Kidney (tissue), 14 donors: ENCODE data around the gene MKRN1. TPM values are rescaled to one million over a fixed set of nuclear protein-coding genes. Genes with fewer than 3 reads are reported as not detected.

Source experiments
- DNase-seq, 5 donors: peaks; one replicate each; pipeline ENCODE4 v3.0.0-alpha.2; 2013 to 2020
- FAIRE-seq: peaks from 2 replicates; lab custom pipeline; 2012; peaks lifted over from hg19 to GRCh38; lab: Jason Lieb, UNC
- H3K27ac ChIP-seq, 2 donors: one replicate each; pipeline ENCODE4 v1.7.0; 2013; ENCODE audit warnings: low read depth in 2 of 2, low read length in 2 of 2, inconsistent platforms in 1 of 2
- H3K27me3 ChIP-seq: one replicate; pipeline ENCODE4 v1.7.1; 2013; ENCODE audit warnings: low read length, inconsistent platforms; ENCODE audit not compliant: control insufficient read depth, insufficient read depth
- H3K36me3 ChIP-seq, 3 donors: one replicate each; pipeline versions ENCODE4 v1.7.0 to v1.7.1; 2013; ENCODE audit warnings: low read length in 3 of 3, control low read depth in 1 of 3, inconsistent platforms in 1 of 3; ENCODE audit not compliant: insufficient read depth in 3 of 3, control insufficient read depth in 2 of 3
- H3K4me1 ChIP-seq, 3 donors: one replicate each; pipeline versions ENCODE4 v1.7.0 to v1.7.1; 2013; ENCODE audit warnings: low read length in 3 of 3, inconsistent platforms in 1 of 3, low read depth in 1 of 3; ENCODE audit not compliant: control insufficient read depth in 2 of 3, insufficient read depth in 2 of 3
- H3K4me3 ChIP-seq, 3 donors: one replicate each; pipeline versions ENCODE4 v1.7.0 to v1.8.1; 2013; ENCODE audit warnings: low read length in 3 of 3, control low read depth in 1 of 3, inconsistent platforms in 1 of 3
- H3K9ac ChIP-seq, 3 donors: one replicate each; pipeline versions ENCODE4 v1.7.0 to v1.7.1; 2013; ENCODE audit warnings: low read length in 3 of 3, control low read depth in 1 of 3, inconsistent platforms in 1 of 3
- H3K9me3 ChIP-seq, 3 donors: one replicate each; pipeline versions ENCODE4 v1.7.0 to v1.7.1; 2013; ENCODE audit warnings: low read length in 3 of 3, control low read depth in 1 of 3, inconsistent platforms in 1 of 3; ENCODE audit not compliant: control insufficient read depth in 2 of 3, insufficient read depth in 1 of 3
- intact Hi-C: fragments of 100-400 bp; cut with DNase I; formaldehyde crosslinking; loops from one replicate; pipeline ENCODE4 v1.11.1; 2022
- polyA plus RNA-seq: library from polyadenylated mRNA; stranded (reverse); fragments of 350-450 nt; fragmentation: Illumina TruSeq; extraction: RNeasy Lipid Tissue Mini Kit (QIAGEN cat#74804); gene quantifications from one replicate; pipeline ENCODE4 v1.2.3, GENCODE V29; 2014; ENCODE audit warnings: low read depth, low replicate concordance; ENCODE audit not compliant: insufficient read depth
- total RNA-seq: library from RNA; stranded (reverse); fragmentation: NEBNext Ultra II Directional; extraction: Animal tissue kit (Norgen Biotek cat#: 25700); gene quantifications from one replicate; pipeline ENCODE4 v1.2.1, GENCODE V29; 2021
- TF ChIP-seq, protein P1 (sequence below): IDR thresholded peaks from 3 replicates; pipeline ENCODE4 v1.5.1; 2012; ENCODE audit warnings: mild to moderate bottlenecking, moderate library complexity, borderline replicate concordance; ENCODE audit not compliant: insufficient read depth; ENCODE audit errors: extremely low read depth
- donor health status: control.
- donor health status: control.
- donor health status: control.
- donor health status: control.
- donor health status: control.
- donor health status: DM: yes; HTN: yes; CAD: no.
- donor health status: Normal renal cell carcinoma (clear cell type).

Gene MKRN1
- total and polyA plus RNA-seq, 2 donors from 2014 or later = 48.8 to 106 TPM

DNA sequence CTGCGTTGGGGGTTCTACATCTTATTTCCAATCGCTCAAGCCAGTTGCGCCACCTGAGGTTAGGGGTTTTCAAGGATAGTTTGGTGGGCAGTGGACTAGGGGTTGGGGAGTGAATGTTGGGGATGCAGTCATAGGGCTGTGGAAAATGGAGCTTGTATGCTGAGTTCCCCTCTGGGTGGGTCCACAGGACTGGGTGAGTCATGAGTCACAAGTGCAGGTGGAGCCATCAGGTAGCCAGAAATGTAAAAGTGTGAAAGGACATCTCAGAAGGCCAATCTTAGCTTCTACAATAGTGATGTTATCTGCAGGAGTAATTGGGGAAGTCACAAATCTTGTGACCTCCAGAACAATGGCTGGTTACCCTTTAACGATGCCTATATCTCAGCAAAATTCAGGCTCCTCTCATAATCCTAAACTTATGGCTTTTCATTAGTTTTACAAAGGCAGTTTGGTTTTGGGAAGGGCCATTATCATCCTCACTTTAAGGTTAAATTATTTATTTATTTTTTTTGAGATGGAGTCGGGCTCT, 18.0 kb upstream of the MKRN1 start:
- Histone ChIP-seq H3K9me3 (no peaks in the 10 kb centered on the region), H3K36me3 (no peaks in the 10 kb centered on the region), H3K9ac (no peak overlapping the region), H3K27ac (no peak overlapping the region), H3K27me3 (no peaks in the 10 kb centered on the region), H3K4me3 (no peak overlapping the region), H3K4me1 (no peaks in the 10 kb centered on the region)
- FAIRE-seq = no peak
- TF ChIP-seq, protein P1, sequence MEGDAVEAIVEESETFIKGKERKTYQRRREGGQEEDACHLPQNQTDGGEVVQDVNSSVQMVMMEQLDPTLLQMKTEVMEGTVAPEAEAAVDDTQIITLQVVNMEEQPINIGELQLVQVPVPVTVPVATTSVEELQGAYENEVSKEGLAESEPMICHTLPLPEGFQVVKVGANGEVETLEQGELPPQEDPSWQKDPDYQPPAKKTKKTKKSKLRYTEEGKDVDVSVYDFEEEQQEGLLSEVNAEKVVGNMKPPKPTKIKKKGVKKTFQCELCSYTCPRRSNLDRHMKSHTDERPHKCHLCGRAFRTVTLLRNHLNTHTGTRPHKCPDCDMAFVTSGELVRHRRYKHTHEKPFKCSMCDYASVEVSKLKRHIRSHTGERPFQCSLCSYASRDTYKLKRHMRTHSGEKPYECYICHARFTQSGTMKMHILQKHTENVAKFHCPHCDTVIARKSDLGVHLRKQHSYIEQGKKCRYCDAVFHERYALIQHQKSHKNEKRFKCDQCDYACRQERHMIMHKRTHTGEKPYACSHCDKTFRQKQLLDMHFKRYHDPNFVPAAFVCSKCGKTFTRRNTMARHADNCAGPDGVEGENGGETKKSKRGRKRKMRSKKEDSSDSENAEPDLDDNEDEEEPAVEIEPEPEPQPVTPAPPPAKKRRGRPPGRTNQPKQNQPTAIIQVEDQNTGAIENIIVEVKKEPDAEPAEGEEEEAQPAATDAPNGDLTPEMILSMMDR = no peak
- DNase-seq = peak in 1 of 5 donors; percentile 1
- intact Hi-C loops = no loop called here

DNA sequence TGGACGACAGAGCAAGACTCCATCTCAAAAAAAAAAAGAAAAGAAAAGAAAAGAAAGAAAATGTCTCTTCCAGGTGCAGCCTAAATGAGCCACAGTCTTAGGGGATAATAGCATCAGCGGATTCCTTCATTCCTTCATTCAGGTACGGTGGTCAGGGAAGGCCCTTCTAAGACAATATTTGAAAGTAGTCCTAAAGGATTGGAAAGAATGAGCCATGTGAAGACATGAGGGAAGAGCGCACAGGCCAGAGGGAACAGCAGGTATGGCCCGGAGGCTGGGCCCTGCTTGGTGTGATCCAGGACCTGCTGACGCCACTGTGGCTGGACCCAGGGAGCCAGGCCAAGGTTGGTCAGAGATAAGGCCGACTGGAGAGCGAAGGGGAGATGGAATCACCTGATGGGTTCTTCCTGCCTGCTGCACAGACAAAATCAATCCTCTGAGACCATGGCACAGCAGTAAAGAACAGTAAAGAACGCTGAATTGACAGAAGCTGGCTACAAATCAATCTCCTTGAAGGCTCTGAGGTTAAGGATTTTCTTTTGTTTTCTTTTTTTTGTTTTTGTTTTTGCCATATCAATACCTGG, 16.3 kb upstream of the MKRN1 start:
- FAIRE-seq (no peak), DNase-seq (peak in 1 of 5 donors; percentile 18)
- Histone ChIP-seq H3K9ac (no peak overlapping the region), H3K4me1 (no peaks in the 10 kb centered on the region), H3K27me3 (no peaks in the 10 kb centered on the region), H3K36me3 (no peaks in the 10 kb centered on the region), H3K27ac (no peak overlapping the region), H3K4me3 (no peak overlapping the region), H3K9me3 (no peaks in the 10 kb centered on the region)
- TF ChIP-seq, protein P1 = no peak
- intact Hi-C loops = no loop called here

DNA sequence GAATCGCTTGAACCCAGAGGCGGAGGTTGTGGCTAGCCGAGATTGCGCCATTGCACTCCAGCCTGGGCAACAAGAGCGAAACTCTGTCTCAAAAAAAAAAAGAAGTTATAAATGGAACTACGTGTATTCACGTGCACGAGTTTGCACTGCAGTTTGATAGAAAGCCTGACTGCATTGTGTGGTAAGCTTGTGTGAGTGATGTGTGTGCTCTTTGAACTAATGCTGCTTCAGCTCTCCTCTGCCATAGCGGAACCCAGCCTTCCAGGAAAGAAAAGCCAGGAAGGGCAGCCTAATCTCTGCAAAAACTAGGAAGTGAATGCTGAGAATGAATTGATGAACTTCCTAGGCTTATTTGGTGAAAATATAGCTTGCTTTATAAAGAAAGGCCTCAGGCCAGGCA, 15.6 kb upstream of the MKRN1 start:
- Histone ChIP-seq H3K4me1 (no peaks in the 10 kb centered on the region), H3K27me3 (no peaks in the 10 kb centered on the region), H3K27ac (no peak overlapping the region), H3K9ac (no peak overlapping the region), H3K4me3 (no peak overlapping the region), H3K36me3 (no peaks in the 10 kb centered on the region), H3K9me3 (no peaks in the 10 kb centered on the region)
- DNase-seq (peak in 1 of 5 donors; percentile 36), FAIRE-seq (no peak)
- intact Hi-C loops = no loop called here
- TF ChIP-seq, protein P1 = no peak

DNA sequence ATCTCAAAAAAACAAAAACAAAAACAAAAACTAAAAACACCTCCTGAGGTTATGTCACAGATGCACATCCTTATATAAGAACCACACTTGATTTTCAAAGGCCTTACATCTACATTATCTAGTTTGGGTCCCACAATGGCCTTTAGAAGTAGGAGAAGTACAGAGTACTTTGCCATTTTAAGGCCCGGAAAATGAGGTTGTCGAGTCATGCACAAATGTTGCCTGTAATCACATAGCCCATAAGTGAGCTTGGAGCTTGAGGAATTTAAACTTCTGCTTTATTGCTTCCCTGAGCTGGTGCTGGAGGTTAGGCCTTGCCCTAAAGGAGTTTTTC, 9.7 kb upstream of the MKRN1 start:
- no peak for FAIRE-seq

More for the DNA sequence above, 9.7 kb upstream of the MKRN1 start:
- TF ChIP-seq, protein P1 = no peak
- Histone ChIP-seq H3K36me3 (no peaks in the 10 kb centered on the region), H3K4me1 (no peaks in the 10 kb centered on the region), H3K9ac (no peak overlapping the region), H3K9me3 (no peaks in the 10 kb centered on the region), H3K27ac (no peak overlapping the region), H3K27me3 (no peaks in the 10 kb centered on the region), H3K4me3 (no peak overlapping the region)
- no peak for DNase-seq
- intact Hi-C loops = no loop called here
